SK-N-SH (cell line): ENCODE results near the gene KLHL25. TPM values are rescaled to one million over a fixed set of nuclear protein-coding genes. Genes with fewer than 3 reads are reported as not detected.
A peak's percentile ranks its signal among the peaks of the same experiment; 100 is the strongest.

Experiments
- CTCF ChIA-PET: fragments of 300-600, 350-600 bp; formaldehyde crosslinking; extraction: SDS; loops from one replicate; lab custom pipeline; 2021; lab: Yijun Ruan, JAX
- POLR2A ChIA-PET: fragments of 350-600 bp; sonication (Branson Sonifier 250); formaldehyde crosslinking; extraction: SDS; loops from one replicate; lab custom pipeline; 2020; ENCODE audit warnings: antibody characterized with exemption, inconsistent platforms; lab: Yijun Ruan, JAX
- DNase-seq: peaks from one replicate; pipeline ENCODE4 v3.0.0; 2012
- H2AFZ ChIP-seq: fragments of 200-600 bp; sonication (generic); 2 replicates; pipeline ENCODE4 v1.8.1; 2016; ENCODE audit warnings: antibody characterized with exemption, mild to moderate bottlenecking, low read depth
- H3F3A ChIP-seq: fragments of 200-600 bp; sonication (generic); replicated peaks from 2 replicates; pipeline ENCODE3; 2016; ENCODE audit warnings: antibody characterized with exemption, mild to moderate bottlenecking; ENCODE audit not compliant: insufficient read depth
- H3K27ac ChIP-seq, 2 experiments: fragments of 200-500 bp in 1 of 2; fragments of 200-600 bp in 1 of 2; sonication (Bioruptor generic) in 1 of 2; sonication (generic), shearing (Covaris generic) in 1 of 2; 2 replicates each; pipeline versions ENCODE4 v1.5.1 to v1.6.1; 2014 to 2016; ENCODE audit warnings: low read depth in 2 of 2, inconsistent platforms in 1 of 2, low read length in 1 of 2, mild to moderate bottlenecking in 1 of 2, mixed read lengths in 1 of 2
- H3K27me3 ChIP-seq: fragments of 200-600 bp; sonication (generic), shearing (Covaris generic); 2 replicates; pipeline ENCODE4 v1.6.1; 2016; ENCODE audit warnings: mixed run types; ENCODE audit not compliant: insufficient read depth
- H3K36me3 ChIP-seq, 2 experiments: fragments of 200-500 bp in 1 of 2; fragments of 200-600 bp in 1 of 2; sonication (Bioruptor generic) in 1 of 2; sonication (generic) in 1 of 2; replicated peaks in 1 of 2; 2 replicates each; pipeline versions ENCODE3 to v1.5.1; 2014 to 2016; ENCODE audit warnings: low read length in 1 of 2, mild to moderate bottlenecking in 1 of 2; ENCODE audit not compliant: insufficient read depth in 2 of 2, control insufficient read depth in 1 of 2
- H3K4me1 ChIP-seq, 2 experiments: fragments of 200-500 bp in 1 of 2; fragments of 200-600 bp in 1 of 2; sonication (Bioruptor generic) in 1 of 2; sonication (generic), shearing (Covaris generic) in 1 of 2; 2 replicates each; pipeline versions ENCODE4 v1.5.1 to v1.6.1; 2014 to 2016; ENCODE audit warnings: low read depth in 1 of 2, low read length in 1 of 2, mixed run types in 1 of 2; ENCODE audit not compliant: insufficient read depth in 2 of 2, control insufficient read depth in 1 of 2
- H3K4me2 ChIP-seq: fragments of 200-600 bp; sonication (generic), shearing (Covaris generic); 2 replicates; pipeline ENCODE4 v1.6.1; 2017; ENCODE audit warnings: mixed run types
- H3K4me3 ChIP-seq, 2 experiments: fragments of 200-500 bp in 1 of 2; fragments of 200-600 bp in 1 of 2; sonication (Bioruptor generic) in 1 of 2; sonication (generic), shearing (Covaris generic) in 1 of 2; 2 replicates each; pipeline versions ENCODE4 v1.5.1 to v1.8.1; 2014 to 2016; ENCODE audit warnings: low read depth in 2 of 2, inconsistent platforms in 1 of 2, low read length in 1 of 2, mild to moderate bottlenecking in 1 of 2, mixed read lengths in 1 of 2, moderate library complexity in 1 of 2
- H3K79me2 ChIP-seq: fragments of 200-600 bp; sonication (generic); 2 replicates; pipeline ENCODE4 v1.8.1; 2017; ENCODE audit warnings: mild to moderate bottlenecking; ENCODE audit not compliant: insufficient read depth
- H3K9ac ChIP-seq: fragments of 200-600 bp; sonication (generic); 2 replicates; pipeline ENCODE4 v1.6.1; 2017; ENCODE audit warnings: mixed run types
- H3K9me2 ChIP-seq: fragments of 200-600 bp; sonication (generic); 2 replicates; pipeline ENCODE4 v1.6.1; 2017; ENCODE audit warnings: mixed run types
- H3K9me3 ChIP-seq: fragments of 200-600 bp; sonication (generic); 2 replicates; pipeline ENCODE4 v1.6.1; 2017; ENCODE audit warnings: mixed run types, mild to moderate bottlenecking, moderate library complexity
- H4K20me1 ChIP-seq: fragments of 200-600 bp; sonication (generic); 2 replicates; pipeline ENCODE4 v1.6.1; 2017; ENCODE audit warnings: mild to moderate bottlenecking, mixed run types; ENCODE audit not compliant: insufficient read depth
- CHD2 ChIP-seq: fragments of 150-350 bp; IDR thresholded peaks from 2 replicates; pipeline ENCODE4 v1.6.1; 2018; ENCODE audit warnings: low read length; ENCODE audit not compliant: partially characterized antibody
- CTCF ChIP-seq: fragments of 200-600 bp; sonication (generic); IDR thresholded peaks from 2 replicates; pipeline ENCODE4 v1.6.1; 2017; ENCODE audit warnings: antibody characterized with exemption, mild to moderate bottlenecking, moderate library complexity
- ELF1 ChIP-seq: IDR thresholded peaks from 2 replicates; pipeline ENCODE4 v1.4.0; 2012
- EP300 ChIP-seq, 2 experiments: IDR thresholded peaks; 2 replicates each; pipeline versions ENCODE4 v1.4.0 to v1.6.1; 2012; ENCODE audit warnings: borderline replicate concordance in 1 of 2, low read depth in 1 of 2, low read length in 1 of 2
- EZH2phosphoT487 ChIP-seq: fragments of 200-600 bp; sonication (generic); IDR thresholded peaks from 2 replicates; pipeline ENCODE4 v1.6.1; 2017; ENCODE audit warnings: low read depth, mixed run types, mild to moderate bottlenecking, antibody characterized with exemption, moderate library complexity, borderline replicate concordance
- FOSL2 ChIP-seq: IDR thresholded peaks from 2 replicates; pipeline ENCODE4 v1.4.0; 2012; ENCODE audit warnings: low read depth, mild to moderate bottlenecking, moderate library complexity, borderline replicate concordance
- FOXJ3 ChIP-seq: sonication (generic); formaldehyde crosslinking; IDR thresholded peaks from 2 replicates; pipeline ENCODE4 v1.5.1; 2020; ENCODE audit warnings: mild to moderate bottlenecking, missing genetic modification reagents
- FOXM1 ChIP-seq: IDR thresholded peaks from 2 replicates; pipeline ENCODE4 v1.4.0; 2012; ENCODE audit warnings: low read depth, mild to moderate bottlenecking
- GABPA ChIP-seq: IDR thresholded peaks from 2 replicates; pipeline ENCODE4 v1.4.0; 2012; ENCODE audit warnings: low read depth, mild to moderate bottlenecking
- GATA2 ChIP-seq: sonication (generic); formaldehyde crosslinking; IDR thresholded peaks from 2 replicates; pipeline ENCODE4 v1.5.0; 2020; ENCODE audit warnings: mild to moderate bottlenecking, missing genetic modification reagents
- IRF3 ChIP-seq: fragments of 150-350 bp; IDR thresholded peaks from 2 replicates; pipeline ENCODE4 v1.6.1; 2016; ENCODE audit warnings: mild to moderate bottlenecking, low read depth, low read length
- JUND ChIP-seq: IDR thresholded peaks from 2 replicates; pipeline ENCODE4 v1.4.0; 2012
- MAX ChIP-seq: IDR thresholded peaks from 2 replicates; pipeline ENCODE4 v1.4.0; 2012; ENCODE audit warnings: low read depth
- MEF2A ChIP-seq: IDR thresholded peaks from 2 replicates; pipeline ENCODE4 v1.4.0; 2012; ENCODE audit warnings: low read depth, borderline replicate concordance
- MXI1 ChIP-seq: IDR thresholded peaks from 2 replicates; pipeline ENCODE4 v1.6.1; 2012; ENCODE audit warnings: mild to moderate bottlenecking, low read depth, low read length, improper control_type of control experiment
- NFIC ChIP-seq: IDR thresholded peaks from 2 replicates; pipeline ENCODE4 v1.4.0; 2012; ENCODE audit warnings: borderline replicate concordance
- PBX3 ChIP-seq: IDR thresholded peaks from 2 replicates; pipeline ENCODE4; 2012
- POLR2AphosphoS5 ChIP-seq: IDR thresholded peaks from 2 replicates; pipeline ENCODE4 v1.6.1; 2012; ENCODE audit warnings: low read depth, low read length
- REST ChIP-seq: IDR thresholded peaks from 2 replicates; pipeline ENCODE4 v1.6.1; 2012; ENCODE audit warnings: mild to moderate bottlenecking, low read depth, low read length, moderate library complexity
- TAF1 ChIP-seq: IDR thresholded peaks from 2 replicates; pipeline ENCODE4 v1.6.1; 2012; ENCODE audit warnings: low read depth, mild to moderate bottlenecking, low read length, moderate library complexity, borderline replicate concordance
- TCF12 ChIP-seq: IDR thresholded peaks from 2 replicates; pipeline ENCODE4 v1.4.0; 2012
- USF1 ChIP-seq: IDR thresholded peaks from 2 replicates; pipeline ENCODE4 v1.4.0; 2012; ENCODE audit warnings: low read depth, borderline replicate concordance
- YY1 ChIP-seq: IDR thresholded peaks from 2 replicates; pipeline ENCODE4 v1.4.0; 2012; ENCODE audit warnings: low read depth, mild to moderate bottlenecking
- WGBS: methylation state at CpG from one replicate; pipeline ENCODE4 v1.1.6; 2017; ENCODE audit warnings: low lambda C conversion rate; 5-methylcytosine and 5-hydroxymethylcytosine counted together
- polyA plus RNA-seq, 3 experiments: library from polyadenylated mRNA; depleted of rRNA; stranded (reverse); fragments of >200 nt; gene quantifications; 2 replicates each; pipeline ENCODE4 v1.2.3, GENCODE V29; 2012

The KLHL25 gene
- 4.5 TPM in 2 replicates for polyA plus RNA-seq (2012; rRNA removed)
- polyA plus RNA-seq (2012; cell fraction: cytosol; rRNA removed): 1.4 and 2.6 TPM in 2 replicates
- 7.3 and 8.6 TPM in 2 replicates for polyA plus RNA-seq (2012; cell fraction: nucleus; rRNA removed)

- Histone ChIP-seq H3K27me3 (no peaks in the 10 kb centered on the region), H2AFZ (peak within 1 kb of the TSS; percentile 89), H3K9ac (peak within 1 kb of the TSS; percentile 85), H3K9me2 (no peaks in the 10 kb centered on the region), H3K27ac (peak within 1 kb of the TSS; percentile 79 to 84), H3K9me3 (no peaks in the 10 kb centered on the region), H4K20me1 (peaks cover 16% of the 10 kb centered on the region), H3K4me2 (peak within 1 kb of the TSS; percentile 98), H3K36me3 (no peaks in the 10 kb centered on the region), H3K79me2 (peaks cover 44% of the 10 kb centered on the region), H3F3A (no peaks in the 10 kb centered on the region), H3K4me3 (peak within 1 kb of the TSS; percentile 82 to 88), H3K4me1 (peaks cover 9 to 28% of the 10 kb centered on the region in 2 experiments; a peak in 2 of 4 replicates)
- DNase-seq: peak; percentile 98
- WGBS: under 1% methylated on average over 36 of the region's 71 CpGs
- POLR2A ChIA-PET: no interaction called here
- CTCF ChIA-PET: interaction anchor here (1.0 to 2.0 kb wide), 3 partner anchors 36 to 63 kb away, joined by 3 to 5 read pairs (median 3); no protein-coding TSS in a partner anchor
- TF ChIP-seq USF1 (no peak), CTCF (no peak), ELF1 (no peak), MEF2A (no peak; the same call in 1 of the 2 replicates), TAF1 (peak; percentile 84), FOSL2 (no peak), JUND (no peak), MXI1 (no peak; the same call in 1 of the 2 replicates), FOXJ3 (CRISPR knock-in tag) (no peak), FOXM1 (no peak), EZH2phosphoT487 (no peak), IRF3 (peak; percentile 69), GATA2 (CRISPR knock-in tag) (no peak), TCF12 (no peak), MAX (peak; percentile 48; the same call in 1 of the 2 replicates), POLR2AphosphoS5 (peak; percentile 82), NFIC (no peak), CHD2 (peak; percentile 72), GABPA (no peak), YY1 (no peak), PBX3 (peak; percentile 99), EP300 (IDR thresholded peaks at IDR 0.05; ENCODE audit: borderline replicate concordance in 1 of 2, low read depth in 1 of 2, low read length in 1 of 2) (no peak), REST (no peak)
Measured at GRCh38 chr15:85794598-85795336, at the start of gene KLHL25. TSS of gene KLHL25 (minus strand) at chr15:85794925. CDS start at chr15:85769810, 25,115 bp downstream.
